OCI-LY1 (cell line): ENCODE measurements around the gene OR5B17.

Experiments used
- H2AFZ ChIP-seq: fragments of 200-600 bp; sonication (generic), shearing (Covaris generic); 2 replicates; pipeline ENCODE4 v1.6.0; 2014; ENCODE audit warnings: antibody characterized with exemption, mild to moderate bottlenecking, low read length
- H3F3A ChIP-seq: fragments of 200-600 bp; sonication (generic), shearing (Covaris generic); 2 replicates; pipeline ENCODE4 v1.6.0; 2014; ENCODE audit warnings: mild to moderate bottlenecking, antibody characterized with exemption, low read length, moderate library complexity; ENCODE audit not compliant: insufficient read depth
- H3K27ac ChIP-seq: fragments of 200-600 bp; sonication (generic); 2 replicates; pipeline ENCODE4 v1.5.1; 2014; ENCODE audit warnings: low read length, mixed run types, mild to moderate bottlenecking, low read depth; ENCODE audit not compliant: poor library complexity, severe bottlenecking
- H3K27me3 ChIP-seq: fragments of 200-600 bp; sonication (generic); 2 replicates; pipeline ENCODE4 v1.6.0; 2014; ENCODE audit warnings: antibody characterized with exemption, mild to moderate bottlenecking, low read length, moderate library complexity; ENCODE audit not compliant: insufficient read depth
- H3K36me3 ChIP-seq: fragments of 200-600 bp; sonication (generic); 2 replicates; pipeline ENCODE4 v1.6.1; 2014; ENCODE audit warnings: mild to moderate bottlenecking, antibody characterized with exemption, low read length, moderate library complexity, mixed read lengths; ENCODE audit not compliant: insufficient read depth
- H3K4me1 ChIP-seq: fragments of 200-600 bp; sonication (generic); 2 replicates; pipeline ENCODE4 v1.5.1; 2014; ENCODE audit warnings: mild to moderate bottlenecking, low read length, moderate library complexity; ENCODE audit not compliant: insufficient read depth, severe bottlenecking
- H3K4me2 ChIP-seq: fragments of 200-600 bp; sonication (generic), shearing (Covaris generic); 2 replicates; pipeline ENCODE4 v1.6.1; 2014; ENCODE audit warnings: low read length
- H3K4me3 ChIP-seq: fragments of 200-600 bp; sonication (generic); 2 replicates; pipeline ENCODE4 v1.5.1; 2014; ENCODE audit warnings: low read length, low read depth, mild to moderate bottlenecking, mixed read lengths; ENCODE audit not compliant: poor library complexity, severe bottlenecking
- H3K79me2 ChIP-seq: fragments of 200-600 bp; shearing (Covaris generic); 2 replicates; pipeline ENCODE4 v1.6.1; 2016; ENCODE audit warnings: mixed run types, low read length, mixed read lengths; ENCODE audit not compliant: insufficient read depth
- H3K9ac ChIP-seq: fragments of 200-600 bp; sonication (generic), shearing (Covaris generic); 2 replicates; pipeline ENCODE4 v1.6.1; 2014; ENCODE audit warnings: mild to moderate bottlenecking, low read length, mixed read lengths
- H3K9me2 ChIP-seq: fragments of 200-600 bp; sonication (generic), shearing (Covaris generic); 2 replicates; pipeline ENCODE4 v1.6.1; 2014; ENCODE audit warnings: low read depth, mild to moderate bottlenecking, low read length, mixed read lengths
- H3K9me3 ChIP-seq: fragments of 200-600 bp; shearing (Covaris generic); 2 replicates; pipeline ENCODE4 v1.6.1; 2014; ENCODE audit warnings: low read length, mixed read lengths
- H4K20me1 ChIP-seq: fragments of 200-600 bp; sonication (generic), shearing (Covaris generic); 2 replicates; pipeline ENCODE4 v1.6.0; 2016; ENCODE audit warnings: mild to moderate bottlenecking, low read length; ENCODE audit not compliant: insufficient read depth
- CTCF ChIP-seq: fragments of 200-600 bp; sonication (generic), shearing (Covaris generic); IDR thresholded peaks from 2 replicates; pipeline ENCODE4 v1.5.1; 2017; ENCODE audit warnings: mild to moderate bottlenecking, antibody characterized with exemption, low read length, moderate library complexity, mixed read lengths
- EZH2 ChIP-seq: fragments of 200-600 bp; sonication (generic), shearing (Covaris generic); IDR thresholded peaks from 2 replicates; pipeline ENCODE4 v1.8.0; 2017; ENCODE audit warnings: borderline replicate concordance, mixed run types, mild to moderate bottlenecking, antibody characterized with exemption, low read length, moderate library complexity, mixed read lengths

Gene OR5B17

DNA sequence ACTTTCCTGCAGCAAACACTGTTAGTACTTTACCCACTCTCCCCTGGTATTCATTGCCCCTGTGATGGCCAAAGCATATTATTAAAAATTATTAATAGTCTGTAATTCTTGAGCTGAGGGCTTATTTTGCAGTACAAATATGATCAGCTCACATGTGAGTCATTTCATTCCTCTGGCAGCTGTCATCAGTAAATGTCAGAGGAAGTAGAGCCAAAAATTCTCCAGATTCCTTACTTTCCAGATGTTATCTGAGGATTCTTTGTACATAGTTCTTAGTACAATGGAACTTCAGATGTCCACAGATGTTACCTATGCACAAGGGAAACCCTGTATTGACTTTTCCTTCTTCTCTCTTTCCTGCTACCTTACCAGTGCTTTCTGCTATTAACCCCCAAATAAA, 35.3 kb upstream of the OR5B17 start:
- Histone ChIP-seq H3K79me2 (no peaks in the 10 kb centered on the region), H3K9ac (no peak overlapping the region), H2AFZ (no peak overlapping the region), H3K36me3 (no peaks in the 10 kb centered on the region), H3K4me2 (no peak overlapping the region), H3K4me1 (no peaks in the 10 kb centered on the region), H3K9me2 (no peaks in the 10 kb centered on the region), H3K4me3 (no peak overlapping the region), H3K27me3 (no peaks in the 10 kb centered on the region), H4K20me1 (no peaks in the 10 kb centered on the region), H3F3A (no peaks in the 10 kb centered on the region), H3K9me3 (no peaks in the 10 kb centered on the region), H3K27ac (no peak overlapping the region)
- TF ChIP-seq CTCF (no peak), EZH2 (no peak)

- H3F3A ChIP-seq, result no peaks in the 10 kb centered on the region
- no peaks in the 10 kb centered on the region for H4K20me1 ChIP-seq
- H3K4me2 ChIP-seq, result no peak overlapping the region
- no peaks in the 10 kb centered on the region for H3K4me1 ChIP-seq
- H3K9me2 ChIP-seq, result no peaks in the 10 kb centered on the region
- H3K27ac ChIP-seq, result no peak overlapping the region
- H3K27me3 ChIP-seq, result no peaks in the 10 kb centered on the region
- H3K9me3 ChIP-seq, result no peaks in the 10 kb centered on the region
- H2AFZ ChIP-seq, result no peak overlapping the region
- TF ChIP-seq CTCF (no peak), EZH2 (no peak)
- H3K79me2 ChIP-seq, result no peaks in the 10 kb centered on the region
- no peak overlapping the region for H3K4me3 ChIP-seq
- H3K9ac ChIP-seq, result no peak overlapping the region
- H3K36me3 ChIP-seq, result no peaks in the 10 kb centered on the region
These were observed 33.9 kb upstream of the OR5B17 start for GRCh38 chr11:58392746-58393145.

GRCh38 chr11:58391879-58392278, 33.0 kb upstream of the OR5B17 start:
- no peaks in the 10 kb centered on the region for H3K9me3 ChIP-seq
- H4K20me1 ChIP-seq, result no peaks in the 10 kb centered on the region
- no peak overlapping the region for H3K9ac ChIP-seq
- no peaks in the 10 kb centered on the region for H3K4me1 ChIP-seq
- no peaks in the 10 kb centered on the region for H3K27me3 ChIP-seq
- no peak overlapping the region for H3K4me2 ChIP-seq
- no peaks in the 10 kb centered on the region for H3F3A ChIP-seq
- no peaks in the 10 kb centered on the region for H3K36me3 ChIP-seq
- H3K9me2 ChIP-seq, result no peaks in the 10 kb centered on the region
- no peak overlapping the region for H3K27ac ChIP-seq
- H2AFZ ChIP-seq, result no peak overlapping the region
- no peak overlapping the region for H3K4me3 ChIP-seq
- no peak for TF ChIP-seq CTCF
- no peaks in the 10 kb centered on the region for H3K79me2 ChIP-seq
